Testis (tissue), 2 donors: Measurements from ENCODE around the gene KRT84.

Experiments used
- CTCF ChIP-seq, 3 experiments: fragments of 450-650 bp in 2 of 3; fragments of 200-600 bp in 1 of 3; sonication (generic) in 1 of 3; IDR thresholded peaks; one replicate each; pipeline ENCODE4 v1.5.1; 2016 to 2019; ENCODE audit warnings: antibody characterized with exemption in 3 of 3, mild to moderate bottlenecking in 2 of 3, moderate library complexity in 1 of 3
- POLR2A ChIP-seq: fragments of 450-650 bp; IDR thresholded peaks from one replicate; pipeline ENCODE4 v1.6.1; 2017; ENCODE audit warnings: antibody characterized with exemption, mild to moderate bottlenecking, moderate library complexity

GRCh38 chr12:52343550-52343949 lies 41.9 kb downstream of the KRT84 start:
- TF ChIP-seq CTCF (IDR thresholded peaks at IDR 0.05) = no peak
- no peak for TF ChIP-seq POLR2A
